ENCODE measurements around the gene LRPAP1.
"Not testable (repeated sequence)": the region's sequence is repeated elsewhere in the genome, so short reads cannot be mapped to it uniquely, and the experiment has no call there.

Gene LRPAP1

GRCh38 chr4:3460926-3461325 lies 71.3 kb downstream of the LRPAP1 start:
- no peak for DNase-seq (ENCODE audit: low read depth in 3 of 3)

GRCh38 chr4:3459156-3459555 lies 73.1 kb downstream of the LRPAP1 start:
- DNase-seq (ENCODE audit: low read depth in 3 of 3): not testable (repeated sequence)

GRCh38 chr4:3458371-3458770 lies 73.9 kb downstream of the LRPAP1 start:
- no peak for DNase-seq (ENCODE audit: low read depth in 3 of 3)

- DNase-seq (ENCODE audit: low read depth in 3 of 3): not testable (repeated sequence)
These were observed 76.6 kb downstream of the LRPAP1 start for GRCh38 chr4:3455596-3455995.
